ENCODE measurements around the gene NTM. TPM values are rescaled to one million over a fixed set of nuclear protein-coding genes. Genes with fewer than 3 reads are reported as not detected.

The NTM gene
- total RNA-seq, 1 experiment from 2014 or later: 16.4 TPM

DNA sequence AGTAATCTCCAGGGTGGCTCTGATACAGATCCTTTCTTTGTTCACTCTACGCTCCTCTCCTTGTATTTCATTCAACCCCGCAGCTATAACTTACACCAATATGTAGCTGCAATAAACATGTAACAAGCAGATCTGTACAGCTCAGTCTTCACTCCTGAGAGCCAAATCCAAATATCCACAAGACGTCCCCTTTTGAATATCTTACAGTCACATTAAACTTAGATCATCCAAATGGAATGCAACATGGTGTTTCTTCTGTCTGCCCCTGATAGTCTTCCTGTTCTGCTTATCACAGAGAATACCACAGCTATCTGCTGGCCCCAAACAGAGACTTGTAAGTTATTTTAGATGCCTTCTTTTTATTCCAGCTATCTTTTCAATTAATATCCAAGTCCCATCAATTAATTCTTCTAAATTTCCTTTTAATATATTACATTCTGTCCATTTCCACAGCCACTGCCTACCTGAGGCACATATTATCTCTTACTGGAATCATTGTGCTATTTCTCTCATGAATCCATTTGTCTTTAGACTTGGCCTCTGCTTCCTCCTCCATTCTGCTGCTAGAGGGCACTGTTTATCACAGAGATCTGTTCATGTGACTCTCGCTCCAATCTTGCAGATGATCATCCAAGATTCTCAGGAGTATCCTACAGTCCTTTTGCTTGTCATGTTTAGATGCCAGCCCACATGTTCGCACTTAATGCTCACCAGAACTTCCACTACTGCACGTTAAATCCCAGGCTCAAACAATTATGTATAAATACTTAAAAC, 908.6 kb downstream of the NTM start (continued):
- no peak for TF ChIP-seq PRRX2 (CRISPR knock-in tag; IDR thresholded peaks at IDR 0.05)
- no peak for TF ChIP-seq CREB1 (CRISPR knock-in tag; IDR thresholded peaks at IDR 0.05)
- TF ChIP-seq, protein P1, sequence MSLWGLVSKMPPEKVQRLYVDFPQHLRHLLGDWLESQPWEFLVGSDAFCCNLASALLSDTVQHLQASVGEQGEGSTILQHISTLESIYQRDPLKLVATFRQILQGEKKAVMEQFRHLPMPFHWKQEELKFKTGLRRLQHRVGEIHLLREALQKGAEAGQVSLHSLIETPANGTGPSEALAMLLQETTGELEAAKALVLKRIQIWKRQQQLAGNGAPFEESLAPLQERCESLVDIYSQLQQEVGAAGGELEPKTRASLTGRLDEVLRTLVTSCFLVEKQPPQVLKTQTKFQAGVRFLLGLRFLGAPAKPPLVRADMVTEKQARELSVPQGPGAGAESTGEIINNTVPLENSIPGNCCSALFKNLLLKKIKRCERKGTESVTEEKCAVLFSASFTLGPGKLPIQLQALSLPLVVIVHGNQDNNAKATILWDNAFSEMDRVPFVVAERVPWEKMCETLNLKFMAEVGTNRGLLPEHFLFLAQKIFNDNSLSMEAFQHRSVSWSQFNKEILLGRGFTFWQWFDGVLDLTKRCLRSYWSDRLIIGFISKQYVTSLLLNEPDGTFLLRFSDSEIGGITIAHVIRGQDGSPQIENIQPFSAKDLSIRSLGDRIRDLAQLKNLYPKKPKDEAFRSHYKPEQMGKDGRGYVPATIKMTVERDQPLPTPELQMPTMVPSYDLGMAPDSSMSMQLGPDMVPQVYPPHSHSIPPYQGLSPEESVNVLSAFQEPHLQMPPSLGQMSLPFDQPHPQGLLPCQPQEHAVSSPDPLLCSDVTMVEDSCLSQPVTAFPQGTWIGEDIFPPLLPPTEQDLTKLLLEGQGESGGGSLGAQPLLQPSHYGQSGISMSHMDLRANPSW (CRISPR knock-in tag; conservative IDR thresholded peaks at IDR 0.05; ENCODE audit: low read depth): no peak
- TF ChIP-seq, protein P2, sequence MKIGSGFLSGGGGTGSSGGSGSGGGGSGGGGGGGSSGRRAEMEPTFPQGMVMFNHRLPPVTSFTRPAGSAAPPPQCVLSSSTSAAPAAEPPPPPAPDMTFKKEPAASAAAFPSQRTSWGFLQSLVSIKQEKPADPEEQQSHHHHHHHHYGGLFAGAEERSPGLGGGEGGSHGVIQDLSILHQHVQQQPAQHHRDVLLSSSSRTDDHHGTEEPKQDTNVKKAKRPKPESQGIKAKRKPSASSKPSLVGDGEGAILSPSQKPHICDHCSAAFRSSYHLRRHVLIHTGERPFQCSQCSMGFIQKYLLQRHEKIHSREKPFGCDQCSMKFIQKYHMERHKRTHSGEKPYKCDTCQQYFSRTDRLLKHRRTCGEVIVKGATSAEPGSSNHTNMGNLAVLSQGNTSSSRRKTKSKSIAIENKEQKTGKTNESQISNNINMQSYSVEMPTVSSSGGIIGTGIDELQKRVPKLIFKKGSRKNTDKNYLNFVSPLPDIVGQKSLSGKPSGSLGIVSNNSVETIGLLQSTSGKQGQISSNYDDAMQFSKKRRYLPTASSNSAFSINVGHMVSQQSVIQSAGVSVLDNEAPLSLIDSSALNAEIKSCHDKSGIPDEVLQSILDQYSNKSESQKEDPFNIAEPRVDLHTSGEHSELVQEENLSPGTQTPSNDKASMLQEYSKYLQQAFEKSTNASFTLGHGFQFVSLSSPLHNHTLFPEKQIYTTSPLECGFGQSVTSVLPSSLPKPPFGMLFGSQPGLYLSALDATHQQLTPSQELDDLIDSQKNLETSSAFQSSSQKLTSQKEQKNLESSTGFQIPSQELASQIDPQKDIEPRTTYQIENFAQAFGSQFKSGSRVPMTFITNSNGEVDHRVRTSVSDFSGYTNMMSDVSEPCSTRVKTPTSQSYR (CRISPR knock-in tag; IDR thresholded peaks at IDR 0.05): no peak
- no peak for TF ChIP-seq OVOL2 (CRISPR knock-in tag; IDR thresholded peaks at IDR 0.05; ENCODE audit: borderline replicate concordance)
- no peak for TF ChIP-seq FOXP1 (CRISPR knock-in tag; IDR thresholded peaks at IDR 0.05; ENCODE audit: borderline replicate concordance)
- TF ChIP-seq MYBL2 (CRISPR knock-in tag; IDR thresholded peaks at IDR 0.05): no peak
- TF ChIP-seq NR1H2 (CRISPR knock-in tag; IDR thresholded peaks at IDR 0.05): no peak
- TF ChIP-seq, protein P3, sequence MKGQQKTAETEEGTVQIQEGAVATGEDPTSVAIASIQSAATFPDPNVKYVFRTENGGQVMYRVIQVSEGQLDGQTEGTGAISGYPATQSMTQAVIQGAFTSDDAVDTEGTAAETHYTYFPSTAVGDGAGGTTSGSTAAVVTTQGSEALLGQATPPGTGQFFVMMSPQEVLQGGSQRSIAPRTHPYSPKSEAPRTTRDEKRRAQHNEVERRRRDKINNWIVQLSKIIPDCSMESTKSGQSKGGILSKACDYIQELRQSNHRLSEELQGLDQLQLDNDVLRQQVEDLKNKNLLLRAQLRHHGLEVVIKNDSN (CRISPR knock-in tag; IDR thresholded peaks at IDR 0.05): peak; percentile 45; the same call in 1 of the 2 replicates
- TF ChIP-seq RORB (CRISPR knock-in tag; IDR thresholded peaks at IDR 0.05): no peak
- TF ChIP-seq, protein P4, sequence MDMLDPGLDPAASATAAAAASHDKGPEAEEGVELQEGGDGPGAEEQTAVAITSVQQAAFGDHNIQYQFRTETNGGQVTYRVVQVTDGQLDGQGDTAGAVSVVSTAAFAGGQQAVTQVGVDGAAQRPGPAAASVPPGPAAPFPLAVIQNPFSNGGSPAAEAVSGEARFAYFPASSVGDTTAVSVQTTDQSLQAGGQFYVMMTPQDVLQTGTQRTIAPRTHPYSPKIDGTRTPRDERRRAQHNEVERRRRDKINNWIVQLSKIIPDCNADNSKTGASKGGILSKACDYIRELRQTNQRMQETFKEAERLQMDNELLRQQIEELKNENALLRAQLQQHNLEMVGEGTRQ (CRISPR knock-in tag; IDR thresholded peaks at IDR 0.05): peak; percentile 61
- no peak for TF ChIP-seq SP1 (CRISPR knock-in tag; conservative IDR thresholded peaks at IDR 0.05)
- no peak for TF ChIP-seq ZNF671 (CRISPR knock-in tag; IDR thresholded peaks at IDR 0.05)
- TF ChIP-seq ZNF396 (CRISPR knock-in tag; IDR thresholded peaks at IDR 0.05; ENCODE audit: borderline replicate concordance): no peak

DNA sequence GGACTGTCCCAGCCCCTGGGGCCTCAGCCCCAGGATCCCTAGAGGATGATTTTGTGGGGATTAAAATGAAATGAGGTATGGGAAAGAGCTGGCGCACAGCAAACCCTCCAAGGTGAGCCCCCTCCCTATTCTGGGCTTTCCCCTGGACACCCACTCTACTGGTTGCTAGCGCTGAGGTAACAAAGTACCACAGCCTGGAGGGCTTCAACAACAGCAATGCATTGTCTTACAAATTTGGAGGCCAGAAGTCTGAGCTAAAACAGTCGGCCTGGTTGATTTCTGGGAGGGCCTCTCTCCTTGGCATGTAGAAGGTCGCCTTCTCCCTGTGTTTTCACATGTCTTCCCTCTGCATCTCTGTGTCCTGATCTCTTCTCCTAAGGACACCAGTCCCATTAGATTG, 913.6 kb downstream of the NTM start:
- Mint-ChIP-seq H3K27me3 (ENCODE audit: low read depth) (no peaks in the 10 kb centered on the region), H3K4me3 (no peak overlapping the region), H3K27ac (no peak overlapping the region), H3K9me3 (no peaks in the 10 kb centered on the region), H3K36me3 (no peaks in the 10 kb centered on the region), H3K4me1 (peaks cover 25% of the 10 kb centered on the region)
- CTCF ChIA-PET: interaction anchor here (1.0 to 2.7 kb wide), 3 partner anchors 16 to 29 kb away, joined by 3 to 10 read pairs (median 5); no protein-coding TSS in a partner anchor
- DNase-seq (ENCODE audit: low spot score) (peak; percentile 16), ATAC-seq (peak; percentile 75)
- POLR2A ChIA-PET: no interaction called here
- TF ChIP-seq, protein P5, sequence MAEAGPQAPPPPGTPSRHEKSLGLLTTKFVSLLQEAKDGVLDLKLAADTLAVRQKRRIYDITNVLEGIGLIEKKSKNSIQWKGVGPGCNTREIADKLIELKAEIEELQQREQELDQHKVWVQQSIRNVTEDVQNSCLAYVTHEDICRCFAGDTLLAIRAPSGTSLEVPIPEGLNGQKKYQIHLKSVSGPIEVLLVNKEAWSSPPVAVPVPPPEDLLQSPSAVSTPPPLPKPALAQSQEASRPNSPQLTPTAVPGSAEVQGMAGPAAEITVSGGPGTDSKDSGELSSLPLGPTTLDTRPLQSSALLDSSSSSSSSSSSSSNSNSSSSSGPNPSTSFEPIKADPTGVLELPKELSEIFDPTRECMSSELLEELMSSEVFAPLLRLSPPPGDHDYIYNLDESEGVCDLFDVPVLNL (CRISPR knock-in tag; IDR thresholded peaks at IDR 0.05; ENCODE audit: borderline replicate concordance, low read depth): no peak
- TF ChIP-seq ZNF232 (CRISPR knock-in tag; IDR thresholded peaks at IDR 0.05): no peak
- TF ChIP-seq, protein P6, sequence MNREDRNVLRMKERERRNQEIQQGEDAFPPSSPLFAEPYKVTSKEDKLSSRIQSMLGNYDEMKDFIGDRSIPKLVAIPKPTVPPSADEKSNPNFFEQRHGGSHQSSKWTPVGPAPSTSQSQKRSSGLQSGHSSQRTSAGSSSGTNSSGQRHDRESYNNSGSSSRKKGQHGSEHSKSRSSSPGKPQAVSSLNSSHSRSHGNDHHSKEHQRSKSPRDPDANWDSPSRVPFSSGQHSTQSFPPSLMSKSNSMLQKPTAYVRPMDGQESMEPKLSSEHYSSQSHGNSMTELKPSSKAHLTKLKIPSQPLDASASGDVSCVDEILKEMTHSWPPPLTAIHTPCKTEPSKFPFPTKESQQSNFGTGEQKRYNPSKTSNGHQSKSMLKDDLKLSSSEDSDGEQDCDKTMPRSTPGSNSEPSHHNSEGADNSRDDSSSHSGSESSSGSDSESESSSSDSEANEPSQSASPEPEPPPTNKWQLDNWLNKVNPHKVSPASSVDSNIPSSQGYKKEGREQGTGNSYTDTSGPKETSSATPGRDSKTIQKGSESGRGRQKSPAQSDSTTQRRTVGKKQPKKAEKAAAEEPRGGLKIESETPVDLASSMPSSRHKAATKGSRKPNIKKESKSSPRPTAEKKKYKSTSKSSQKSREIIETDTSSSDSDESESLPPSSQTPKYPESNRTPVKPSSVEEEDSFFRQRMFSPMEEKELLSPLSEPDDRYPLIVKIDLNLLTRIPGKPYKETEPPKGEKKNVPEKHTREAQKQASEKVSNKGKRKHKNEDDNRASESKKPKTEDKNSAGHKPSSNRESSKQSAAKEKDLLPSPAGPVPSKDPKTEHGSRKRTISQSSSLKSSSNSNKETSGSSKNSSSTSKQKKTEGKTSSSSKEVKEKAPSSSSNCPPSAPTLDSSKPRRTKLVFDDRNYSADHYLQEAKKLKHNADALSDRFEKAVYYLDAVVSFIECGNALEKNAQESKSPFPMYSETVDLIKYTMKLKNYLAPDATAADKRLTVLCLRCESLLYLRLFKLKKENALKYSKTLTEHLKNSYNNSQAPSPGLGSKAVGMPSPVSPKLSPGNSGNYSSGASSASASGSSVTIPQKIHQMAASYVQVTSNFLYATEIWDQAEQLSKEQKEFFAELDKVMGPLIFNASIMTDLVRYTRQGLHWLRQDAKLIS (CRISPR knock-in tag; IDR thresholded peaks at IDR 0.05; ENCODE audit: borderline replicate concordance): no peak
- TF ChIP-seq CBFB (CRISPR knock-in tag; IDR thresholded peaks at IDR 0.05; ENCODE audit: low read depth): no peak
- TF ChIP-seq TEAD4 (CRISPR knock-in tag; IDR thresholded peaks at IDR 0.05): no peak
- TF ChIP-seq, protein P4 (CRISPR knock-in tag; IDR thresholded peaks at IDR 0.05): no peak
- TF ChIP-seq ZNF263 (CRISPR knock-in tag; IDR thresholded peaks at IDR 0.05; ENCODE audit: low read depth): no peak
- no peak for TF ChIP-seq MYBL2 (CRISPR knock-in tag; IDR thresholded peaks at IDR 0.05)
- no peak for TF ChIP-seq SMAD4 (CRISPR knock-in tag; IDR thresholded peaks at IDR 0.05)
- TF ChIP-seq, protein P3 (CRISPR knock-in tag; IDR thresholded peaks at IDR 0.05): no peak
- TF ChIP-seq NFYB (CRISPR knock-in tag; conservative IDR thresholded peaks at IDR 0.05; ENCODE audit: low read depth): no peak
